GM19324 (cell line): ENCODE measurements around the gene TMEM145.
A peak's percentile ranks its signal among the peaks of the same experiment; 100 is the strongest.
"Not testable (repeated sequence)": the region's sequence is repeated elsewhere in the genome, so short reads cannot be mapped to it uniquely, and the experiment has no call there.

Source experiments
- ATAC-seq: cut with Tn5 transposase; IDR thresholded peaks from one replicate; pipeline ENCODE4 v1.9.1; 2021; ENCODE audit warnings: mild to moderate bottlenecking, moderate library complexity; ENCODE audit not compliant: unreplicated experiment, low FRiP score

TMEM145 gene

GRCh38 chr19:42313096-42313839 is at the start of gene TMEM145:
TMEM145 (plus strand) TSS chr19:42313309; CDS start chr19:42313377, 68 bp downstream.
- no peak for ATAC-seq

GRCh38 chr19:42266105-42266504 is 47.0 kb upstream of the TMEM145 start:
- not testable (repeated sequence) for ATAC-seq

GRCh38 chr19:42266928-42267603 is 46.0 kb upstream of the TMEM145 start:
- not testable (repeated sequence) for ATAC-seq

GRCh38 chr19:42267644-42268141 is 45.4 kb upstream of the TMEM145 start:
- ATAC-seq, result no peak

- ATAC-seq, result peak; percentile 68
Measured at GRCh38 chr19:42268142-42268703, 44.9 kb upstream of the TMEM145 start.

GRCh38 chr19:42268704-42269477 is 44.2 kb upstream of the TMEM145 start, which contains the start of gene CIC:
CIC (plus strand) TSS chr19:42269252; CDS start chr19:42271784, 2,532 bp downstream.
- peak; percentile 83 for ATAC-seq

GRCh38 chr19:42269478-42270345 is 43.4 kb upstream of the TMEM145 start:
- no peak for ATAC-seq

GRCh38 chr19:42270346-42271044 is 42.6 kb upstream of the TMEM145 start:
- ATAC-seq, result no peak

- ATAC-seq, result no peak
Measured at GRCh38 chr19:42271045-42271419, 42.1 kb upstream of the TMEM145 start.

GRCh38 chr19:42271861-42272534 is 41.1 kb upstream of the TMEM145 start:
- no peak for ATAC-seq

- ATAC-seq, result no peak
Measured at GRCh38 chr19:42272535-42272897, 40.6 kb upstream of the TMEM145 start.

- ATAC-seq, result no peak
Measured at GRCh38 chr19:42272989-42273406, 40.1 kb upstream of the TMEM145 start.

GRCh38 chr19:42273407-42274064 is 39.6 kb upstream of the TMEM145 start:
- no peak for ATAC-seq

GRCh38 chr19:42274065-42274682 is 38.9 kb upstream of the TMEM145 start:
- no peak for ATAC-seq

- ATAC-seq, result no peak
Measured at GRCh38 chr19:42275103-42275502, 38.0 kb upstream of the TMEM145 start.

GRCh38 chr19:42275517-42275916 is 37.6 kb upstream of the TMEM145 start:
- ATAC-seq, result no peak

GRCh38 chr19:42276284-42276683 is 36.8 kb upstream of the TMEM145 start:
- no peak for ATAC-seq

GRCh38 chr19:42276821-42277220 is 36.3 kb upstream of the TMEM145 start:
- ATAC-seq, result no peak
